Fibroblast of pulmonary artery (primary cell): ENCODE data around the gene SSR2.
A peak's percentile ranks its signal among the peaks of the same experiment; 100 is the strongest.

Experiments
- DNase-seq: peaks from one replicate; pipeline ENCODE4 v3.0.0-alpha.2; 2010; ENCODE audit warnings: low read depth
- H3K4me3 ChIP-seq: replicated peaks from 2 replicates; pipeline ENCODE4 v1.5.1; 2011; ENCODE audit warnings: low read depth, mild to moderate bottlenecking, control low read depth, low read length, moderate library complexity
- CTCF ChIP-seq: IDR thresholded peaks from 2 replicates; pipeline ENCODE4 v1.5.1; 2011; ENCODE audit warnings: mild to moderate bottlenecking, control low read depth, low read length, inconsistent platforms; ENCODE audit errors: missing control alignments

Gene SSR2

GRCh38 chr1:156064615-156065014 is 43.9 kb upstream of the SSR2 start:
- DNase-seq: no peak
- no peak for TF ChIP-seq CTCF
- H3K4me3 ChIP-seq: no peak overlapping the region

GRCh38 chr1:156063997-156064285 is 43.2 kb upstream of the SSR2 start:
- TF ChIP-seq CTCF: no peak
- no peak overlapping the region for H3K4me3 ChIP-seq
- peak; percentile 24 for DNase-seq

GRCh38 chr1:156062189-156062588 is 41.4 kb upstream of the SSR2 start:
- no peak for DNase-seq
- no peak overlapping the region for H3K4me3 ChIP-seq
- no peak for TF ChIP-seq CTCF

GRCh38 chr1:156060937-156061636 is 40.3 kb upstream of the SSR2 start, which contains the start of gene RAB25:
RAB25 (plus strand) TSS chr1:156061160; CDS start chr1:156061401, 241 bp downstream.
- no peak for DNase-seq
- no peak within 1 kb of the TSS for H3K4me3 ChIP-seq
- no peak for TF ChIP-seq CTCF

- H3K4me3 ChIP-seq: no peak overlapping the region
- no peak for DNase-seq
- TF ChIP-seq CTCF: no peak
These were observed 35.6 kb upstream of the SSR2 start for GRCh38 chr1:156056326-156056849.

- H3K4me3 ChIP-seq: peak overlapping the region; percentile 98
- TF ChIP-seq CTCF: no peak
- no peak for DNase-seq
These were observed 34.7 kb upstream of the SSR2 start for GRCh38 chr1:156055281-156056048.
